Measurements from ENCODE around the gene PIBF1. TPM values are rescaled to one million over a fixed set of nuclear protein-coding genes. Genes with fewer than 3 reads are reported as not detected.

Gene PIBF1
- total RNA-seq, 1 donor from 2014 or later, result 20.3 TPM

- Mint-ChIP-seq H3K27me3 (ENCODE audit: unreplicated experiment) (no peaks in the 10 kb centered on the region), H3K4me1 (ENCODE audit: low read depth, unreplicated experiment) (no peaks in the 10 kb centered on the region), H3K27ac (ENCODE audit: unreplicated experiment) (no peak overlapping the region), H3K36me3 (ENCODE audit: unreplicated experiment) (no peaks in the 10 kb centered on the region), H3K4me3 (ENCODE audit: unreplicated experiment) (no peak overlapping the region), H3K9me3 (ENCODE audit: unreplicated experiment) (no peaks in the 10 kb centered on the region)
- TF ChIP-seq CTCF (IDR thresholded peaks at IDR 0.05; ENCODE audit: partially characterized antibody, unreplicated experiment), result no peak
- no peak for DNase-seq
Measured at GRCh38 chr13:72751220-72751619, 30.7 kb upstream of the PIBF1 start.

DNA sequence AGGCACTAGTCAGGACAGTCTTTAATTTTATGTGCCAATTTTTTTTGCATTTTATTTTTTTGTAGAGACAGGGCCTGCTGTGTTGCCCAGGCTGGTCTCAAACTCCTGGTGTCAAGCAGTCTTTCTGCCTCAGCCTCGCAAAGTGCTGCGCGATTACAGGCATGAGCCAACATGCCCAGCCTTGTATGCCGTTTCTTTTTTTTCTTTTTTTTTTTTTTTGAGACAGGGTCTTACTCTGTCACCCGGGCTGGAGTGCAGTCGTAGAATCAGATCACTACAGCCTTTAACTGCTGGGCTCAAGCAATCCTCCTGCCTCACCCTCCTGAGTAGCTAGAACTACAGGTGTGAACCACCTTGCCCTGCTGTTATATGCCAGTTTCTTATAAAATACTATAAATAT lies 27.8 kb upstream of the PIBF1 start:
- no peak overlapping the region for H3K27ac Mint-ChIP-seq (ENCODE audit: unreplicated experiment)
- no peak overlapping the region for H3K4me3 Mint-ChIP-seq (ENCODE audit: unreplicated experiment)
- no peaks in the 10 kb centered on the region for H3K4me1 Mint-ChIP-seq (ENCODE audit: low read depth, unreplicated experiment)
- no peaks in the 10 kb centered on the region for H3K36me3 Mint-ChIP-seq (ENCODE audit: unreplicated experiment)
- H3K27me3 Mint-ChIP-seq (ENCODE audit: unreplicated experiment), result no peaks in the 10 kb centered on the region
- H3K9me3 Mint-ChIP-seq (ENCODE audit: unreplicated experiment), result no peaks in the 10 kb centered on the region
- no peak for TF ChIP-seq CTCF (IDR thresholded peaks at IDR 0.05; ENCODE audit: partially characterized antibody, unreplicated experiment)
- no peak for DNase-seq

DNA sequence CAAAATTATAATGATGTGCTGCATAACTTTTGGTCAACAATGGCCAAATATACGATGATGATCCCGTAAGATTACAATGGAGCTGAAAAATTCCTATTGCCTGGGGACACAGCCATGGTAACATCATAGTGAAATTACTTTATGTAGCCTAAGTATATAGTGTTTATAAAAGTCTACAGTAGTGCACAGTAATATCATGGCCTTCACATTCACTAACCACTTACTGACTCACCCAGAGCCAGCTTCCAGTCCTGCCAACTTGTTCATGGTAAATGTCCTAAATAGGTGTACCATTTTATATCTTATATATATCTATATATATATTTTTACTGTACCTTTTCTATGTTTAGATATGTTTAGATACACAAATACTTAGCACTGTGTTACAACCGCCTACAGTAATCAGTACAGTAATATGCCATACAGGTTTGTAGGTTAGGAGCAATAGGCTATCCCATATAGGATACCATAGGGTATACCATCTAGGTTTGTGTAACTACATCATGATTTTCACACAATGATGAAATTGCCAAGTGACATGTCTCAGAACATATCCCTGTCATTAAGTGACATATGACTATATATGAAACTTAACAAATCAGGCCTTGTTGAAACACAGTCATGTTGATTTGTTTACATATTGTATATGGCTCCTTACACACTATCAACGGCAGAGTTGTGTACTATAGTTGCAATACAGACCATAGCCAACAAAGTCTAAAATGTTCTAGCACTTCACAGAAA lies 24.0 kb upstream of the PIBF1 start:
- Mint-ChIP-seq H3K27me3 (ENCODE audit: unreplicated experiment) (no peaks in the 10 kb centered on the region), H3K36me3 (ENCODE audit: unreplicated experiment) (no peaks in the 10 kb centered on the region), H3K27ac (ENCODE audit: unreplicated experiment) (no peak overlapping the region), H3K4me1 (ENCODE audit: low read depth, unreplicated experiment) (no peaks in the 10 kb centered on the region), H3K9me3 (ENCODE audit: unreplicated experiment) (no peaks in the 10 kb centered on the region), H3K4me3 (ENCODE audit: unreplicated experiment) (no peak overlapping the region)
- no peak for DNase-seq
- no peak for TF ChIP-seq CTCF (IDR thresholded peaks at IDR 0.05; ENCODE audit: partially characterized antibody, unreplicated experiment)

DNA sequence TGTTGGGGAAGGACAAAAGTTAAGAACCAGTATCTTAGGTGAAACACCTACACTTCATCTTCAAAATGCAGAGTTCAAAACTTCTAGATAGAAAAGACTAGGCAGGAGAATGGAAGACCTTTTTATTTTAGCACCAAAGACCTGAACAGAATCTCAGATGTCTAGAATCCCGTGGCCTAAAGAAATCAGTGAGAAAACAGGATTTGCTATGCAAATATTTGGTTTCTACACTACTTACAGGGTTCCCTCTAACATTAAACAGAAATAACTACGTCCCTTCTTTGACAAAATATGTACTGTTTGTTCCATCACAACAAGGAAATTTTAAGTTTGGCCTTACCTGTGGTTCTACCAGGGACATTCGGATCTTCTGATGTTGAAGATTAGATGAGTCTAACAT lies 21.7 kb upstream of the PIBF1 start:
- H3K27ac Mint-ChIP-seq (ENCODE audit: unreplicated experiment), result no peak overlapping the region
- DNase-seq, result no peak
- no peaks in the 10 kb centered on the region for H3K27me3 Mint-ChIP-seq (ENCODE audit: unreplicated experiment)
- H3K4me1 Mint-ChIP-seq (ENCODE audit: low read depth, unreplicated experiment), result no peaks in the 10 kb centered on the region
- H3K4me3 Mint-ChIP-seq (ENCODE audit: unreplicated experiment), result no peak overlapping the region
- no peaks in the 10 kb centered on the region for H3K9me3 Mint-ChIP-seq (ENCODE audit: unreplicated experiment)
- TF ChIP-seq CTCF (IDR thresholded peaks at IDR 0.05; ENCODE audit: partially characterized antibody, unreplicated experiment), result no peak
- no peaks in the 10 kb centered on the region for H3K36me3 Mint-ChIP-seq (ENCODE audit: unreplicated experiment)

- H3K4me3 Mint-ChIP-seq (ENCODE audit: unreplicated experiment), result no peak overlapping the region
- H3K27me3 Mint-ChIP-seq (ENCODE audit: unreplicated experiment), result no peaks in the 10 kb centered on the region
- no peak for TF ChIP-seq CTCF (IDR thresholded peaks at IDR 0.05; ENCODE audit: partially characterized antibody, unreplicated experiment)
- no peaks in the 10 kb centered on the region for H3K4me1 Mint-ChIP-seq (ENCODE audit: low read depth, unreplicated experiment)
- no peaks in the 10 kb centered on the region for H3K9me3 Mint-ChIP-seq (ENCODE audit: unreplicated experiment)
- H3K27ac Mint-ChIP-seq (ENCODE audit: unreplicated experiment), result no peak overlapping the region
- no peak for DNase-seq
- no peaks in the 10 kb centered on the region for H3K36me3 Mint-ChIP-seq (ENCODE audit: unreplicated experiment)
Measured at GRCh38 chr13:72763411-72763810, 18.5 kb upstream of the PIBF1 start.

Data from glutamatergic neuron (in vitro differentiated cells).